Stimulated activated naive B cell treated with anti-CD40 and anti-IgM and Interleukin-4, amounts not matched to agents 10 μg/mL and 1 μg/mL and 100 μg/mL, for 72 hours (primary cell): ENCODE measurements around the gene PDGFC.

Experiments used
- ATAC-seq, 2 donors: fragments of 150-1000 bp; cut with Tn5 transposase; replicated peaks; 2 replicates each; pipeline ENCODE4 v1.10.0; 2021; ENCODE audit warnings: moderate library complexity in 1 of 2
- DNase-seq: peaks from one replicate; pipeline ENCODE4 v3.0.0; 2021
- H3K27ac Mint-ChIP-seq: one replicate; pipeline ENCODE4 v1.8.0; 2022; ENCODE audit warnings: mild to moderate bottlenecking, mixed read lengths
- H3K27me3 Mint-ChIP-seq, 2 donors: one replicate each; pipeline ENCODE4 v1.8.0; 2022; ENCODE audit warnings: mixed read lengths in 2 of 2
- H3K36me3 Mint-ChIP-seq, 2 donors: one replicate each; pipeline ENCODE4 v1.8.0; 2022; ENCODE audit warnings: mixed read lengths in 2 of 2, mild to moderate bottlenecking in 1 of 2
- H3K4me1 Mint-ChIP-seq, 2 donors: one replicate each; pipeline ENCODE4 v1.8.0; 2022; ENCODE audit warnings: mixed read lengths in 2 of 2, mild to moderate bottlenecking in 1 of 2
- H3K4me3 Mint-ChIP-seq, 2 donors: one replicate each; pipeline ENCODE4 v1.8.0; 2022; ENCODE audit warnings: mild to moderate bottlenecking in 2 of 2, mixed read lengths in 2 of 2, moderate library complexity in 1 of 2
- H3K9me3 Mint-ChIP-seq, 2 donors: one replicate each; pipeline ENCODE4 v1.8.0; 2022; ENCODE audit warnings: mixed read lengths in 2 of 2, mild to moderate bottlenecking in 1 of 2

The PDGFC gene

DNA sequence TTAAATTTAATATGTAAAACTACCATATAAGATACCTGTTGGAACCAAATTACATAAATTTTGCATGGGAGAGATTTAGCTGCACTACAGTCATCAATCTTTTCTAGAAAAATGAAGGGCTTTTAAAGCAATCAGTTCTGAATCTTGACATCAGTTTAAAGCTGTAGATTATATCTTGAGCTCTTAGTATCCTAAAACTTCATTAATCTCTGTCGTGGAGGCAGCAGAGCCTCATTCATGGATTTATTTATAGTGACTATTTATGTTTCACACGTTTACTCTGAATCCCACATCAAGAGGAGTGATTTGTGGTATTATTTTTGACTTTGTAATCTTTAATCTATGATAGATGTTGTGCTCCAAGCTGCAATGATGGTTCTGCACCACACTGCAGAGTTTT, 175.9 kb downstream of the PDGFC start:
- Mint-ChIP-seq H3K36me3 (no peaks in the 10 kb centered on the region), H3K9me3 (no peaks in the 10 kb centered on the region), H3K27me3 (no peaks in the 10 kb centered on the region), H3K27ac (no peak overlapping the region), H3K4me3 (no peak overlapping the region), H3K4me1 (no peaks in the 10 kb centered on the region)
- no peak for DNase-seq
- no peak for ATAC-seq

DNA sequence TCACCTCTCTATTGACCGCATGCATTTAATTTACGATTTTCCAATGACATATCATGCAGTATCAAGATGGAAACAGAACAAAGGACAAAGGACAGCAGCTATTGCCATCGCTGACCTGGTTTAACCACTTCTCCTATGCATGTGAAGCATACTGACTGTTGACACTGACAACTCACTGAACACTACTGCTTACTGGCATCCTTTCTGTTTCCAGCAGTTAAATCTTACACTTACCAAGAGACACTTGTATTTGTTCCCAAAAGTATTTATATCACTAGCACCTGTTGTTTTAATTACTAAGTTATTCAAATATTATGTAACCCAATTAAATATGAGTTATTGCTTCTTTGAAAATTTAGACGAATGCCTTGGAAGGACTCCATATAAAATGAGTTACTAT, 176.7 kb downstream of the PDGFC start:
- Mint-ChIP-seq H3K4me3 (no peak overlapping the region), H3K27me3 (no peaks in the 10 kb centered on the region), H3K27ac (no peak overlapping the region), H3K36me3 (no peaks in the 10 kb centered on the region), H3K9me3 (no peaks in the 10 kb centered on the region), H3K4me1 (no peaks in the 10 kb centered on the region)
- ATAC-seq, result no peak
- DNase-seq, result no peak

DNA sequence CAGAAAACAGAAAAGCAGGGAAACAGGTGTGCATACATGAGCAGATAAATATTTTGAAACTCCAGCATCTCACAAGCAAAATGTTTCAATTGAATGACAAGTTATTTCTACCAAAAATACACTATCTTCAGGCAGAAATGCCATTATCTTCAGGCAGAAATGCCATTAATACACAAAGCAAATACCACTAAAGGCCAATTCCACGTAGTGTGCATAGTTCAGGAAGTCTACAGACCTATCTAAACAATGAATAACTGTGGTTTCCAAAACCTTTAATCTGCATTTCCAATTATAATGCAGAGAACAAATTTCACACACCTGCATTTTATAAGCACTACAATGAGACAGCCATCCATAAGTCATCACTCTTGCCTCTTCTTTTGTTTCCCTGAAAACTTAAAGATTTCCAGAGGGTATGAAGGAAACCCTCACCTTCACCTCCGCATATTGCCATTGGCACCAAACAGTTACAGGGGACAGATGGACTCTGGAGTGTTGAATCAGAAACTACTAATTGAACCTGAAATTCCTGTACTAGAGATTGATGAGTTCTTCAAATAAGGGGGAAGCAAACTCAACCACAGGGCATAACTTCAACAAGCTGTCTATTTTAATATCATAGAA, 179.0 kb downstream of the PDGFC start:
- Mint-ChIP-seq H3K4me1 (no peaks in the 10 kb centered on the region), H3K27me3 (no peaks in the 10 kb centered on the region), H3K9me3 (no peaks in the 10 kb centered on the region), H3K36me3 (no peaks in the 10 kb centered on the region), H3K4me3 (no peak overlapping the region), H3K27ac (no peak overlapping the region)
- DNase-seq, result no peak
- no peak for ATAC-seq

DNA sequence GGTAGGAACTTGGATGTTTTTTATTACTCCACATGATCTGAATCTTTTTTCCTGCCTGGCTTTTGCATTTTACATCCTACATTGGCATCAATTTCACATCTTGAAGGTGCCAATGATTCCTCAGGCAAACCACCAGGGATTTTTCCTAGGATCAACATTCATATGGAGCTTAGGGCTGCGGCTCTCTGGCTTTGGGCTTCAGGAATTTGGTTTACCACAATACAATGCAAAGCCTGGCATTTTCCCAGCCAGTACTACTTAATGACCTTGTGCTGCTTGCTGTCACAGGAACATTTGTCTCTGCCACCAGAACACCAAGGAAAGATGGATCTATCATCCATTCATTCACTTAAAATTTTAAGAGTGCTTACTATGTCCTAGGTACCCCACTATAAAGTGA, 180.7 kb downstream of the PDGFC start:
- H3K36me3 Mint-ChIP-seq, result no peaks in the 10 kb centered on the region
- no peak for ATAC-seq

DNA sequence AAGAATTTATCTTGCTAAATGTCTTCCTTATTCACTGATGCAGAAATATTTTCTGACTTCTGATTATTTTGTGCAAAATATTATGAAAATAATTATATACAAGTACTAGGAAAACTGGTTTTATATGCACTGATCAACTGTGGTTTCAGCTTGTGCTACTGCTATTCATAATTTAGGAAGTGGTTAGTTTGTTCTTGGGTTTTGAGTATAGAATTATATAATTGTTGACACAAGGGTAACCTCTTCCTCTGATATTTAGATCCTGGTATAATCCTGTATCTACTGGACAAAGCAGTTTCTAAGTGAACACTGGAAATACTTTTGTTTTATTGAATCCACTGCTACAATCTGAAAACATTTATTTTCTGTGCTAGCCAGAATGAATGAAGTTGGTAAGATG, 182.8 kb downstream of the PDGFC start:
- Mint-ChIP-seq H3K27me3 (no peaks in the 10 kb centered on the region), H3K9me3 (no peaks in the 10 kb centered on the region), H3K4me3 (no peak overlapping the region), H3K4me1 (no peaks in the 10 kb centered on the region), H3K27ac (no peak overlapping the region), H3K36me3 (no peaks in the 10 kb centered on the region)
- DNase-seq (no peak), ATAC-seq (no peak)

More for the DNA sequence above, 180.7 kb downstream of the PDGFC start:
- H3K4me3 Mint-ChIP-seq, result no peak overlapping the region
- no peaks in the 10 kb centered on the region for H3K9me3 Mint-ChIP-seq
- DNase-seq, result no peak
- no peaks in the 10 kb centered on the region for H3K27me3 Mint-ChIP-seq
- H3K27ac Mint-ChIP-seq, result no peak overlapping the region
- H3K4me1 Mint-ChIP-seq, result no peaks in the 10 kb centered on the region

DNA sequence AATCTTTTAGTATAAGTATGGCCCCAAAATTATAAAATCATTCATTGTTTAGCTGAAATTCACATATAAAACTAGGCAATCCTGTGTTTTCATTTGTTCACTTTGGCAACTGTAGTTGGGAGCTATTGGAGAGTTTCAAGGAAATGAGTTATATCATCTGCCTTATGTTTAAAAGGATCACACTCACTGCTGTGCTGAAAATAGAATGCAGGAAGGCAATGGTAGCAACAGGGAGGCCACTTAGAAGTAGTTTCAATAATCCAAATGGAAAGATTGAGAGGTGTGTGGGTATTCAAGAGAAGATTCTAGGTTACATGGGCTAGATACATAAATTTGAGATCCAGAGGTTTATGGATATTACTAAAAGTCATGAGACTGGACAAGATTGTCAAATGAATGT, 184.9 kb downstream of the PDGFC start:
- H3K27ac Mint-ChIP-seq, result no peak overlapping the region
- DNase-seq (no peak), ATAC-seq (no peak)
- no peaks in the 10 kb centered on the region for H3K4me1 Mint-ChIP-seq
- H3K9me3 Mint-ChIP-seq, result no peaks in the 10 kb centered on the region
- H3K36me3 Mint-ChIP-seq, result no peaks in the 10 kb centered on the region
- H3K27me3 Mint-ChIP-seq, result no peaks in the 10 kb centered on the region
- H3K4me3 Mint-ChIP-seq, result no peak overlapping the region

DNA sequence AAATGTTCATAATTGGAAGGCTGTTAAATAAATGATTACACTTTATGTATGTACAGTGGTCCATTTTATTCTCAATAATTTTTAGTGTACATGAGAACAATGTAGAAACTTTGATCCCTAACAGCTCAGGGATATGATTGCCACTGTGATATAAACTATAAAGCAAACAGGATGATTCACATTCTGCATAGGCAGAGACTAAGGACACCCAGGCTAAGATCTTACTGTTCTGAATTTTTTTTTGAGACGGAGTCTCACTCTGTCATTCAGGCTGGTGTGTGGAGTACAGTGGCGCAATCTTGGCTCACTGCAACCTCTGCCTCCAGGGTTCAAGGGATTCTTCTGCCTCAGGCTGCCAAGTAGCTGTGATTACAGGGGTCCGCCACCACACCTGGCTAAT, 186.6 kb downstream of the PDGFC start:
- no peak overlapping the region for H3K27ac Mint-ChIP-seq
- H3K9me3 Mint-ChIP-seq, result no peaks in the 10 kb centered on the region
- DNase-seq, result no peak
- no peak for ATAC-seq
- no peaks in the 10 kb centered on the region for H3K27me3 Mint-ChIP-seq
- no peak overlapping the region for H3K4me3 Mint-ChIP-seq
- no peaks in the 10 kb centered on the region for H3K36me3 Mint-ChIP-seq
- no peaks in the 10 kb centered on the region for H3K4me1 Mint-ChIP-seq

DNA sequence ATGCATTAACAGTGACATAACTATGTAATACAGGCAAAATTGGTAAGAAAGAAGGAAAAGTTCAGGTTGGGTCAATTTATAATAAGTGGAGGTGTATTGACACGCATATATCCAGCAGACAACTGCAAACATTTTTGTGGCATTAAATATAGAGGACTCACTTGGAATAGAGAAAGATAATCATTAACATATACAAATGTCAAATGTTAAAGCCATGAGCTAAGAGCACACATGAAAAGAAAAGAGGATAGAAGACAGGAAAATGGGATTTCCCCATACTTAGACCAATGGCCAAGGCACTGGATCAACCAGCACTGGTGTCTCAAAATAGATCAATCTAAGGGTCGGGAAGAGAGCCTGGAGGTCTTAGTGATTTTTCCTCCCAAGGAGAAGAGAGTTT, 187.6 kb downstream of the PDGFC start:
- Mint-ChIP-seq H3K4me1 (no peaks in the 10 kb centered on the region), H3K9me3 (no peaks in the 10 kb centered on the region), H3K27me3 (no peaks in the 10 kb centered on the region), H3K27ac (no peak overlapping the region), H3K36me3 (no peaks in the 10 kb centered on the region), H3K4me3 (no peak overlapping the region)
- ATAC-seq (no peak), DNase-seq (no peak)

DNA sequence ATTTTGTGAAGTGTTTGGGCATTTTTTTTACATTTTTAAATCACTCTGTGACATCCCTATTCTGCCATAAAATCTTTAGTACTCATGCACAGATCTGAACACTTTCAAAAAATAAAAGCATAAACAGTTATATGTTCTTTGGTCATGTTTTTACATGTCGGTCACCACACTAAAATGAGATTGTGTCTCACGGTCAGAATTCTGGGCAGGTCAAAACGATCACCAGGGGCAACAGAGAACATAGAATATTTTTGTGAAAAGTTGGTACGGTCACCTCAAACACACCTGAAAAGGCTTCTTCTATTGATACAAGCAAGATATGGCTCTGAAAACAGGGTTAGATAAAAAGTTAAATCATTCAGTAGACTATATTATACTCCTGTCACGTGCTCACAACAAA, 189.1 kb downstream of the PDGFC start:
- ATAC-seq (no peak), DNase-seq (no peak)
- Mint-ChIP-seq H3K27me3 (no peaks in the 10 kb centered on the region), H3K36me3 (no peaks in the 10 kb centered on the region), H3K9me3 (no peaks in the 10 kb centered on the region), H3K4me3 (no peak overlapping the region), H3K4me1 (no peaks in the 10 kb centered on the region), H3K27ac (no peak overlapping the region)

DNA sequence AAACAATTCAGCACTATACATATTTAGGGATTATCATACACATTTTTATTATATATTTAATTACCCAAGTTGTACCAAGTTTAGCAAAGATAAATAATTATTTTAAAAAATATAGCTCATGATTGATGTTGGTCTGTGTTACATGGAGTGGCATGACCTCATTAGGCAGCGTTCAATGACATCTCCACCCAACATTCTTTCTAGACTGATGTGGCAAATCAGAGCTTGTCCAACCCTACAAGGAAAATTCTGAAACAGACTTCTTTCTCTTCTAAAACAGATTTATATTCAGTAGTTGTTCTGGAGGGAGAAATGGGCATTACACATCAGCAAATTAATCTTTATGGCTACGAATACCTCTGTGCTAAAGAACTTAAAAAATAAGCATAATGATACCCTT, 189.7 kb downstream of the PDGFC start:
- ATAC-seq (no peak), DNase-seq (no peak)
- Mint-ChIP-seq H3K4me1 (no peaks in the 10 kb centered on the region), H3K9me3 (no peaks in the 10 kb centered on the region), H3K36me3 (no peaks in the 10 kb centered on the region), H3K27ac (no peak overlapping the region), H3K4me3 (no peak overlapping the region), H3K27me3 (no peaks in the 10 kb centered on the region)

DNA sequence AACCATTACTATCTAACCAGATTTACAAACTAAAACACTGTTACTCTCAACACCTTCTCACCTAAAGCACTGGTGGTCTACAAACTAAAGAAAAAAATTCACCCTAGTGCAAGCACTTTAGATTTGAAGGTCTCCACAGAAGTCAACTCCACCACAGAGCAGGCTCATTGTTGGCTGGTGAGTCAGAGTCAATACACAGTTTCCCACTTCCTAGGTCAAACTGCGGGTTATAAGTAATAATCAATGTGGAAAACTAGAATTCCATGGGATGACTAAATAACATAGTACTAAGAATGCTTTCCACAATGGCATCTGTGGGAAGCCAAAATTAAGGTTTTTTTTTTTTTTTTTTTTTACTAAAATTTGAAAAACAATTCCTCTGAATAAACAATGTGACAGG, 191.8 kb downstream of the PDGFC start:
- Mint-ChIP-seq H3K4me3 (no peak overlapping the region), H3K36me3 (no peaks in the 10 kb centered on the region), H3K27ac (no peak overlapping the region), H3K9me3 (no peaks in the 10 kb centered on the region), H3K27me3 (no peaks in the 10 kb centered on the region), H3K4me1 (no peaks in the 10 kb centered on the region)
- ATAC-seq (no peak), DNase-seq (no peak)

DNA sequence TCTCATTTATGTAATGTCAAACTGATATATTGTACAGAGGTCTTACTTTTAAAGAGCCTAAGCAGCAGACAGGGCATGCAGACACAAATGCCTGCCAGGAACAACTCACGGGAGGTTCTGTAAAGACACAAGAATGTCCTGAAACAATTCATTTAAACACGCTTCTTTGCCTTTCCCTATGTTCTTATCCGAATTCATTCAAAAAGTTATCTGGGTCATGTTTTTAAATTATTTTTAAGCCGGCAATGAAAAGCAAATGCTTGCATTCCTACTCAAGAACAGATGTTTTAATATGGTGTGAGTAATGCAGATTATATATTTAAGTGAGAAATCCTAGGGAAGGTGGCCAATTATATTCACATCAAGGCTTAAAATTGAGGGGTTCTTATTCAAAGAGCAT, 192.6 kb downstream of the PDGFC start:
- Mint-ChIP-seq H3K36me3 (no peaks in the 10 kb centered on the region), H3K27ac (no peak overlapping the region), H3K9me3 (no peaks in the 10 kb centered on the region), H3K4me1 (no peaks in the 10 kb centered on the region), H3K27me3 (no peaks in the 10 kb centered on the region), H3K4me3 (no peak overlapping the region)
- ATAC-seq (no peak), DNase-seq (no peak)

DNA sequence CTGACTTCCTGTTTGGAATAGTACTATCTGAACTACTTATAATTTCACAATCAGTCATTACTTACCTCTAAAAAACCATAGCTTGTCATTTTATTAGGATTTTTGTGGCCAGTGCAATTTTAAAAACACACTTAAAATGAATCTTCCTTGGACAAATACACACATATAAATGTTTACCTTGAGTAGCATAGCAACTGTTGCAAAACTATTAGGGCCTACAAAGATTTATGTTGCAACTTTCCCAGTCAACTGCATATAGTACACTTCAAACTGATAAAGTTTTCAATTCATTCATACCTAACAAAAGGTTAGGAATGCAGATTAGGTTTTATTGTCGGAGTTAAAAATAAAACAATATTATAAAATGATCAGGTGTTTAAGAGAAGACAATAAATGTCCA, 193.0 kb downstream of the PDGFC start:
- no peak for ATAC-seq
- H3K36me3 Mint-ChIP-seq, result no peaks in the 10 kb centered on the region

DNA sequence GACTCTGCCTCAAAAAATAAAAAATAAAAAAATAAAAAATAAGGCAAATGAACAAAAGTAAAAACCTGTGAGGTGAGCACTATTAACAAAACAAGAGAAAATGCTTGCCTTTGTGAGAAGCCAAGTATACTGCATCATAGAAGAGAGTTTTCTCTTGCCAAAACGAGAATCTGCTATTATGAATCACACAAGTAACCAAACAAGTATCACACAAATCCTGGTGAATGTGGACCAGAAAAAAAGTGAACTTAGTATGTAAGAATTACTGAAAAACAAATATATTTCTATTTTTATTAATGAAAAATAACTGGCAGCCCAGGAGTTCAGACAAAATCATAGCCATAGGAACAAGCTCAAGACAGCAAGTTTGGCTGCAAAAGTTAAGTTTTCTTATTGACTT, 193.5 kb downstream of the PDGFC start:
- DNase-seq (no peak), ATAC-seq (no peak)
- H3K4me1 Mint-ChIP-seq, result no peaks in the 10 kb centered on the region
- no peak overlapping the region for H3K4me3 Mint-ChIP-seq
- H3K9me3 Mint-ChIP-seq, result no peaks in the 10 kb centered on the region
- H3K27ac Mint-ChIP-seq, result no peak overlapping the region
- no peaks in the 10 kb centered on the region for H3K36me3 Mint-ChIP-seq
- no peaks in the 10 kb centered on the region for H3K27me3 Mint-ChIP-seq

More for the DNA sequence above, 193.0 kb downstream of the PDGFC start:
- H3K27ac Mint-ChIP-seq, result no peak overlapping the region
- no peaks in the 10 kb centered on the region for H3K27me3 Mint-ChIP-seq
- no peaks in the 10 kb centered on the region for H3K4me1 Mint-ChIP-seq
- H3K4me3 Mint-ChIP-seq, result no peak overlapping the region
- H3K9me3 Mint-ChIP-seq, result no peaks in the 10 kb centered on the region
- DNase-seq, result no peak

DNA sequence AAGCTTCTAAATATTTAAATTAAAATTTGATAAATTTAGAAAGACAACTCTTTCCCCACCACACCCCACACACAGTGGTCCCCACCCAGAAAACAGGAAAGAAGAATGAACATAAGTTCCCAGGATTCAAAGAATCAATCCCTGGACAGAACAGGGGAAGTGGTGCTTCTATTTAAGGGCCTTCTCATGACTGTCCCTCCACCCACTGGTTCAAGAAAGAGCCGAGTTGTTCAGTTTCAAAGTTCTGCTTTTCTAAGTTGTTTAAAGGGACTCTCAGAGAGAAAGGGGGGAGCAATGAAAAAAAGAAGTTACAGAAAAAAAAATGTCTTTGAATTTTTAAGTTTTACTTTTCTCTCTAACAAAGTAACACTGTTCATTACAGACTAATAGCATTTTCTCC, 195.8 kb downstream of the PDGFC start:
- DNase-seq (no peak), ATAC-seq (peak; percentile 45 to 68)
- H3K9me3 Mint-ChIP-seq, result no peaks in the 10 kb centered on the region
- no peak overlapping the region for H3K4me3 Mint-ChIP-seq
- H3K27ac Mint-ChIP-seq, result no peak overlapping the region
- H3K4me1 Mint-ChIP-seq, result no peaks in the 10 kb centered on the region
- H3K27me3 Mint-ChIP-seq, result no peaks in the 10 kb centered on the region
- H3K36me3 Mint-ChIP-seq, result no peaks in the 10 kb centered on the region

DNA sequence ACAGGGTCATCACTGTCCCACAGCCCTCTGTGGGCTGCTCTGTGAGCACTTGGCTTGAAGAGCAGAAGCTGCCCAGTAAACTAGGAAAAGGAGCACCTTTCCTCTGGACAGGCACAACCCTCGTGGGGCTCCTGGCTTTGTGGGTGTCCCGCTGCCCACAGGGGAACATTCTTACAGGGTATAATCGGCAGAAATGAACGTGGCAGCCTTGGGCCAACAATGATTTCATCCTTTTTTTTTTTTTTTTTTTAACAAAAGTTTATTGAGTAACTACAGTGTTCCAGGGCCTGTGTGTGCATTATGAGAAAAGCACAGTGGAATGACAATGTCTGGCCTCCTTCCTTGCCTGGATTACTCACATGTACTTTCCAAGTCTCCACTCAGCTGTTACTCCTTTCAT, 197.2 kb downstream of the PDGFC start:
- no peaks in the 10 kb centered on the region for H3K4me1 Mint-ChIP-seq
- ATAC-seq, result no peak
- H3K27ac Mint-ChIP-seq, result no peak overlapping the region
- no peak overlapping the region for H3K4me3 Mint-ChIP-seq
- H3K36me3 Mint-ChIP-seq, result no peaks in the 10 kb centered on the region
- H3K9me3 Mint-ChIP-seq, result no peaks in the 10 kb centered on the region
- no peak for DNase-seq
- H3K27me3 Mint-ChIP-seq, result no peaks in the 10 kb centered on the region
